Measurements from ENCODE around the gene PPA1. TPM values are rescaled to one million over a fixed set of nuclear protein-coding genes. Genes with fewer than 3 reads are reported as not detected.

Gene PPA1
- total RNA-seq, 1 experiment from 2014 or later, result 234 TPM

DNA sequence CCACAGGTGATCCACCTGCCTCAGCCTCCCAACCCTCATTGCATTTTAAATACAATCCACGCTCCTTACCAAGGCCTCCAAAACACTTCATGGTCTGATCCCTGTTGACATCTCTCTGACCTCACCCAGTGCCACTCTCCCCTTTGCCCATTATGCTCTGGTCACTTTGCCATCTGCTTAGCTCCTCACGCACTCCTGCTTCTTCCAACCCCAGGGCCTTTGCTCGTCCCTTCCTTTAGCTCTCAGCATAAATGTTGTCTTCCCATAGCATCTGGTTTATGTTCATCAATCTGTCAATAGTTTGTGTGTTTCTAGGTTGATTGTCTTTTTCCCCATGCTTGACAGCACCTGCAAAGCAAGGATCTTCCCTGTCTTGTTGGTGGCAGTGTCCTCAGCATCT lies 36.5 kb upstream of the PPA1 start:
- H3K4me2 ChIP-seq (ENCODE audit: low read length), result no peak overlapping the region
- H3K27ac ChIP-seq (ENCODE audit: low read depth, low read length), result no peak overlapping the region
- no peaks in the 10 kb centered on the region for H4K20me1 ChIP-seq (ENCODE audit: insufficient read depth)
- ChIA-PET POLR2A (no interaction called here), RAD21 (ENCODE audit: low non-redundant PET in 1 of 2, low total read pairs in 2 of 2, uncharacterized antibody in 2 of 2, unreplicated experiment in 2 of 2) (no interaction called here), CTCF (no interaction called here)
- peaks cover 5 to 39% of the 10 kb centered on the region in 2 experiments; a peak in 3 of 4 replicates for H3K4me1 ChIP-seq (ENCODE audit: control insufficient read depth in 1 of 2, insufficient read depth in 2 of 2, low read length in 2 of 2)
- no peaks in the 10 kb centered on the region for H3K36me3 ChIP-seq (ENCODE audit: control insufficient read depth in 1 of 2, insufficient read depth in 2 of 2, low read length in 2 of 2)
- DNase-seq (ENCODE audit: low read depth, low spot score) (no peak), ATAC-seq (no peak)
- intact Hi-C loops (cut with micrococcal nuclease), result loop anchor here (5.0 kb wide), 1 partner anchor 63 kb away; no protein-coding TSS in a partner anchor
- H3K4me3 ChIP-seq (replicated peaks in 1 of 2; ENCODE audit: low read depth in 1 of 2, low read length in 2 of 2), result no peak overlapping the region
- no peaks in the 10 kb centered on the region for H3K9me2 ChIP-seq (ENCODE audit: insufficient read depth)
- no peaks in the 10 kb centered on the region for H3K9me3 ChIP-seq (ENCODE audit: control insufficient read depth in 1 of 2, insufficient read depth in 1 of 2, low read depth in 1 of 2, low read length in 2 of 2)
- BruUV-seq (replicated peaks), result no TSS peak
- H3K79me2 ChIP-seq (ENCODE audit: insufficient read depth, low read length), result no peaks in the 10 kb centered on the region
- no peak overlapping the region for H2AFZ ChIP-seq (ENCODE audit: low read depth, low read length, poor library complexity, severe bottlenecking)
- no peaks in the 10 kb centered on the region for H3K27me3 ChIP-seq (ENCODE audit: insufficient read depth, low read length)
- TF ChIP-seq SP1 (IDR thresholded peaks at IDR 0.05; ENCODE audit: low read depth) (no peak), CBX3 (IDR thresholded peaks at IDR 0.05; ENCODE audit: low read depth) (no peak), ZFX (IDR thresholded peaks at IDR 0.05) (no peak), SRF (IDR thresholded peaks at IDR 0.05; ENCODE audit: low read depth) (no peak), POLR2A (IDR thresholded peaks at IDR 0.05; ENCODE audit: borderline replicate concordance, extremely low read depth, insufficient read depth, insufficient read length) (no peak), RAD21 (IDR thresholded peaks at IDR 0.05; ENCODE audit: low read depth) (no peak), REST (IDR thresholded peaks at IDR 0.05; ENCODE audit: low read depth) (no peak), ZNF274 (IDR thresholded peaks at IDR 0.05; ENCODE audit: low read depth, low read length) (no peak), SIN3A (IDR thresholded peaks at IDR 0.05; ENCODE audit: low read depth) (no peak), CEBPB (IDR thresholded peaks at IDR 0.05; ENCODE audit: low read depth) (no peak), FOSL1 (IDR thresholded peaks at IDR 0.05; ENCODE audit: low read depth) (no peak), TCF7L2 (IDR thresholded peaks at IDR 0.05; ENCODE audit: borderline replicate concordance, extremely low read depth, insufficient read depth, insufficient read length) (no peak), ELF1 (IDR thresholded peaks at IDR 0.05; ENCODE audit: borderline replicate concordance, low read depth) (no peak)
- TF ChIP-seq, protein P1, sequence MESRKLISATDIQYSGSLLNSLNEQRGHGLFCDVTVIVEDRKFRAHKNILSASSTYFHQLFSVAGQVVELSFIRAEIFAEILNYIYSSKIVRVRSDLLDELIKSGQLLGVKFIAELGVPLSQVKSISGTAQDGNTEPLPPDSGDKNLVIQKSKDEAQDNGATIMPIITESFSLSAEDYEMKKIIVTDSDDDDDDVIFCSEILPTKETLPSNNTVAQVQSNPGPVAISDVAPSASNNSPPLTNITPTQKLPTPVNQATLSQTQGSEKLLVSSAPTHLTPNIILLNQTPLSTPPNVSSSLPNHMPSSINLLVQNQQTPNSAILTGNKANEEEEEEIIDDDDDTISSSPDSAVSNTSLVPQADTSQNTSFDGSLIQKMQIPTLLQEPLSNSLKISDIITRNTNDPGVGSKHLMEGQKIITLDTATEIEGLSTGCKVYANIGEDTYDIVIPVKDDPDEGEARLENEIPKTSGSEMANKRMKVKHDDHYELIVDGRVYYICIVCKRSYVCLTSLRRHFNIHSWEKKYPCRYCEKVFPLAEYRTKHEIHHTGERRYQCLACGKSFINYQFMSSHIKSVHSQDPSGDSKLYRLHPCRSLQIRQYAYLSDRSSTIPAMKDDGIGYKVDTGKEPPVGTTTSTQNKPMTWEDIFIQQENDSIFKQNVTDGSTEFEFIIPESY (IDR thresholded peaks at IDR 0.05; ENCODE audit: extremely low read depth, insufficient replicate concordance, low read length), result no peak
- TF ChIP-seq, protein P2, sequence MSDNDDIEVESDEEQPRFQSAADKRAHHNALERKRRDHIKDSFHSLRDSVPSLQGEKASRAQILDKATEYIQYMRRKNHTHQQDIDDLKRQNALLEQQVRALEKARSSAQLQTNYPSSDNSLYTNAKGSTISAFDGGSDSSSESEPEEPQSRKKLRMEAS (IDR thresholded peaks at IDR 0.05), result no peak
- no peak overlapping the region for H3K9ac ChIP-seq (ENCODE audit: low read length)

Measured in HCT116 (cell line).